Neutrophil (primary cell): Measurements from ENCODE around the gene WFIKKN1.

Experiments used
- H3K27ac ChIP-seq: fragments of 200-600 bp; sonication (generic); 2 replicates; pipeline ENCODE4 v1.5.1; 2016; ENCODE audit warnings: mild to moderate bottlenecking, moderate library complexity
- H3K27me3 ChIP-seq: fragments of 200-600 bp; sonication (generic); 2 replicates; pipeline ENCODE4 v1.6.0; 2016; ENCODE audit warnings: mild to moderate bottlenecking
- H3K36me3 ChIP-seq: fragments of 200-600 bp; sonication (generic); 2 replicates; pipeline ENCODE4 v1.5.1; 2017
- H3K4me1 ChIP-seq, 2 experiments: fragments of 200-600 bp in 1 of 2; sonication (generic) in 1 of 2; 1 replicate in 1 of 2; 2 replicates in 1 of 2; pipeline versions ENCODE4 v1.5.1 to v1.6.1; 2013 to 2016; ENCODE audit warnings: low read depth in 1 of 2, low read length in 1 of 2, mild to moderate bottlenecking in 1 of 2, moderate library complexity in 1 of 2; ENCODE audit not compliant: control insufficient read depth in 1 of 2, insufficient read depth in 1 of 2
- H3K4me3 ChIP-seq, 2 experiments: fragments of 200-600 bp in 1 of 2; sonication (generic) in 1 of 2; 1 replicate in 1 of 2; 2 replicates in 1 of 2; pipeline ENCODE4 v1.5.1; 2013 to 2016; ENCODE audit warnings: low read depth in 1 of 2, low read length in 1 of 2, mild to moderate bottlenecking in 1 of 2, moderate library complexity in 1 of 2
- H3K9me3 ChIP-seq: fragments of 200-600 bp; sonication (generic); 2 replicates; pipeline ENCODE4 v1.5.1; 2016
- TF ChIP-seq, protein P1 (sequence below): fragments of 200-600 bp; sonication (generic); IDR thresholded peaks from 2 replicates; pipeline ENCODE4 v1.5.1; 2016; ENCODE audit warnings: antibody characterized with exemption

WFIKKN1 gene

DNA sequence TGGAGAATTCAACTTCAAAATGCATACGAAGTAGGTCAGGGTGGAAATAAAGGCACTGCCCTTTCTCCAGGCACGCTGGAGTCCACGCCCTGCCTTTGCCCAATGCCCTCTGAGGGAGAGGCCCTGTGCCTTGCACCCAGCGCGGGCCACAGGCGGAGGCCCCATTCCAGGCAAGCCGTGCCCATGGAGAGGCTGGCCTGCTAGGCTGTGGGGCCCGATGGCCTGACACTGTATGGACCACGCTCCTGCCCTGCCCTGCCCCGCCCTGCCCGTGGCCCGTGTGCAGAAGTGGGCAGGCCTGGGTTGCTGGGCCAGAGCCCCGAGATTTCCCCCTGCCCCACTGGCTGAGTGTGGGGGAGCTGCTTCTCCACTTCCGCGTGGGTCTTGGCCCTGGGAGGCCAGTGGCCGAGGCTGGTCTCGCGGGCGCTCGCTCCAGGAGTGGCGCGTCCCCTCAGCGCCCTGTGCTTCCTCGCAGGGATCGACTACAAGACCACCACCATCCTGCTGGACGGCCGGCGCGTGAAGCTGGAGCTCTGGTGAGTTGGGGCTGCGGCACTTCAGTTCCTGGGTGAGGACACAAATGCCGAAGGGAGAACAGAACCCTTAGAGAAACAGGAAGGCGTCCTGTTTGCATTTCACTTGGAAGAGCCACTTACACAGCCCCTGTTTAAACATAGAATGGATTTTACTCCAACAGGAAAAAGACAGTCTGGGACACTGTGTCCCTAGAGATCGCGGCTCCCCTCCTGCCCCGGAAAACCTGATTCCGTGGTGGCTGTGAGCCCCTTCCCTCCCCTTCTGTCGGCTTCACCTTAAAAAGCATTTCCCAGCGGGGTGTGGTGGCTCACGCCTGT lies 13.8 kb upstream of the WFIKKN1 start:
- H3K36me3 ChIP-seq = peaks cover 69% of the 10 kb centered on the region
- H3K27me3 ChIP-seq = no peaks in the 10 kb centered on the region
- no peak overlapping the region for H3K27ac ChIP-seq
- no peak overlapping the region for H3K4me3 ChIP-seq
- TF ChIP-seq, protein P1, sequence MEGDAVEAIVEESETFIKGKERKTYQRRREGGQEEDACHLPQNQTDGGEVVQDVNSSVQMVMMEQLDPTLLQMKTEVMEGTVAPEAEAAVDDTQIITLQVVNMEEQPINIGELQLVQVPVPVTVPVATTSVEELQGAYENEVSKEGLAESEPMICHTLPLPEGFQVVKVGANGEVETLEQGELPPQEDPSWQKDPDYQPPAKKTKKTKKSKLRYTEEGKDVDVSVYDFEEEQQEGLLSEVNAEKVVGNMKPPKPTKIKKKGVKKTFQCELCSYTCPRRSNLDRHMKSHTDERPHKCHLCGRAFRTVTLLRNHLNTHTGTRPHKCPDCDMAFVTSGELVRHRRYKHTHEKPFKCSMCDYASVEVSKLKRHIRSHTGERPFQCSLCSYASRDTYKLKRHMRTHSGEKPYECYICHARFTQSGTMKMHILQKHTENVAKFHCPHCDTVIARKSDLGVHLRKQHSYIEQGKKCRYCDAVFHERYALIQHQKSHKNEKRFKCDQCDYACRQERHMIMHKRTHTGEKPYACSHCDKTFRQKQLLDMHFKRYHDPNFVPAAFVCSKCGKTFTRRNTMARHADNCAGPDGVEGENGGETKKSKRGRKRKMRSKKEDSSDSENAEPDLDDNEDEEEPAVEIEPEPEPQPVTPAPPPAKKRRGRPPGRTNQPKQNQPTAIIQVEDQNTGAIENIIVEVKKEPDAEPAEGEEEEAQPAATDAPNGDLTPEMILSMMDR = no peak
- H3K9me3 ChIP-seq = no peaks in the 10 kb centered on the region
- no peaks in the 10 kb centered on the region for H3K4me1 ChIP-seq

DNA sequence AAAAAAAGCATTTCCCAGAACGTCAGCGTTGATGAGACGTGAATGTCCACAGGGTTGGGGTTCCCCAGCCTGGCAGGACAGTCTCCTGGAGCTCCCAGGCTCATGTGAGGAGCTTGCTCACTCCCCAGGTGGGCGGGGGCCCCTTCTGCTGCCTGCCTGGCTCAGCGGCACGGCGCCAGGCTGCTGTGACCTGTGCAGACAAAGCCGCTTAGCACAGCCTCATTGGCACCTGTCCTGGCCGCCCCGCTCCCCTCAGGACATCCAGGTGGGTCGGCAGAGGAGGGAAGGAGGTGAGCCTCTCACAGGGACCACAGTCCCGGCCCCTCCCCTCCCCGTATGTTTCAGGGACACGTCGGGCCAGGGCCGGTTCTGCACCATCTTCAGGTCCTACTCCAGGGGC lies 12.9 kb upstream of the WFIKKN1 start:
- TF ChIP-seq, protein P1 = no peak
- Histone ChIP-seq H3K36me3 (peaks cover 69% of the 10 kb centered on the region), H3K27me3 (no peaks in the 10 kb centered on the region), H3K4me3 (no peak overlapping the region), H3K9me3 (no peaks in the 10 kb centered on the region), H3K27ac (no peak overlapping the region), H3K4me1 (no peaks in the 10 kb centered on the region)

DNA sequence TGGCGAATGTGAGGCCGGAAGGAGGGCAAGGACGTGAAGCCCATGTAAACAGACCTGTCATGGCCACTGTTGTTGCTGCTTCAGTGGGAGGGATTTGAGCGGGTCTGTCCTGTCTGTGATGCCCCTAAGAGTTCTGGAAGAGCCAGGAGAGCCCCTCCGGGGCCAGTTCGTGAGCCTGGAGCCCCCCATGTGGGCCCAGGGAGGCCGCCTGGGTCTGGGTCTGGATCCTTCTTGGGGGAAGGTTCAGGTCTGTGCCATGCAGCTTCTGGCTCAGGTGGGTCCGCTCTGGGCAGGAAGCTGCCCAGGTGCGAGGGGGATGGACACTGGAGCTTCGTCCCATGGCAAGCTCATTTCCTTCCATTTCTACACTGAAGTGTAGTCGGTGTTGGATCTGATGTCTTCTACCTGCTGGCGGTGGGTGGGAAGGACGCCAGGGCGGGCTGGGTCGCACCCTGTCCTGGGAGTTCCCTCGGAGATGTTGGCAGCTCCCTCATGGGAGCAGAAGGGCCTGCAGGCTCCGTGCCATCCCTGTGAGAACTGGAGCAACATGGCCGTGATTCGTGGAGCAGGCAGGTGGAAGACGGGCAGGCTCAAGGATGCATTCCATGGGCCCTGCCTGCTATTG lies 11.2 kb upstream of the WFIKKN1 start:
- no peaks in the 10 kb centered on the region for H3K4me1 ChIP-seq
- no peak overlapping the region for H3K27ac ChIP-seq
- TF ChIP-seq, protein P1 = no peak
- no peak overlapping the region for H3K4me3 ChIP-seq
- H3K36me3 ChIP-seq = peaks cover 66% of the 10 kb centered on the region
- no peaks in the 10 kb centered on the region for H3K27me3 ChIP-seq
- no peaks in the 10 kb centered on the region for H3K9me3 ChIP-seq

DNA sequence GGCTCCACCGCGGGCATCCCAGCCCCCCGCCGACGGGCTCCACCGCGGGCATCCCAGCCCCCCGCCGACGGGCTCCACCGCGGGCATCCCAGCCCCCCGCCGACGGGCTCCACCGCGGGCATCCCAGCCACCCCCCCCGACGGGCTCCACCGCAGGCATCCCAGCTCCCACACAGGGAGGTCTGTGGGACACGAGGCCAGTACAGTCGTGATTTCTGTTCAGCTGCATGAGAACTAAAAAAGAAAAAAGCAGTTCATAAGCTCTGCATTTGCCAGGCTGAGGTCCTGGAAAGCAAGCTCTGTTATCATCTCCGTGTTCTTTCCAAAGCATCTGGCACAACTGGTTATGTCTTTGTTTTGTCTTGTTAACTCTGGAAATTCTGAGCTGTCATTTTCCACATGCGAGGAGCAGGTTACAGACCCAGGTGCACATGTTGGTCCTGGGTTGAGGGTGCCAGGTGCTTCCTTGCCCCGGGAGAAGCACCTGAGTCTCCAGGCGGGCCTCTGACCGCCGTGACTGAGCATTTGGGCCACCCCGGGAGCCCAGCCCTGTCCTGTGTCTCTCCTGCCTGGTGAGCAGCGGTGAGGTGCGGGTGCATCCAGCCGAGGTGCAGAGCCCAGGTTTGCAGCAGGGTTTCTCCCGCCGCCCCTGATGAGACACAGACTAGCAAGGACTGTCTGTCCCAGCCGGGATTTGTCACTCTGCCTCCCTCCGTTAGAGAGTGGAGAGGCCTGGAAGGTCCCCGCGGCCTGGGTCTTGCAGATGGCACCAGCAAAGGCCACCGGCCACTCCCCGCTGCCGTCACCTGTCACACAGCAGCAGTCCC lies 9.9 kb upstream of the WFIKKN1 start:
- TF ChIP-seq, protein P1 = no peak
- peaks cover 72% of the 10 kb centered on the region for H3K36me3 ChIP-seq

DNA sequence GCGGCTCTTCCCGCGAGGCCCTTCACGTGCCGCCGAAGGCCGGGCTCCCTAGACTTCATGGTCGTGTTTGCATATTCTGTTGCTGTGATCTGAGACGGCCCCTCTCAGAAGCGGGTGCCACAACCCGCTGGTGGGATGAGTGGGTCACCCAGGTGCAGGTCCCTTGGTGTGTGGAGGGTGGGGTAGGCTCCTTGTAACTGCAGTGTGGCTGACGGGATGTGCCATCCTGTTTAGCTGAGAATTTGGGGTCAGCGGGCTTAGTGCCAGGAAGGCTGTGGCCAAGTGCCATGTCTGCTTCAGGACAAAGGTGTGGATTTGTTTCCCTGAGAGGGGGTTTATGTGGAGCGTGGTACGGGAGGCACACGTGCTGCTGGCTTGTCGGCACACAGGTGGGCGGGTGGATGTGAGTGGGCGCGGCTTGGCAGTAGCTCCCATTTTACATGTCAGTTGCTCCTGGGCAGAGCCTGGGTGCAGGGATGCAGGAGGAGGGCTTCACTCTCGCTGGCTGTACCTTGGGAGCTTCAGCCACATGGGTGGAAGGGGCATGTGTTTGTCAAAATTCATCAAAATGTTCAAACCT lies 9.2 kb upstream of the WFIKKN1 start:
- no peak overlapping the region for H3K27ac ChIP-seq
- H3K27me3 ChIP-seq = no peaks in the 10 kb centered on the region
- peaks cover 76% of the 10 kb centered on the region for H3K36me3 ChIP-seq
- no peak overlapping the region for H3K4me3 ChIP-seq
- TF ChIP-seq, protein P1 = no peak
- H3K4me1 ChIP-seq = no peaks in the 10 kb centered on the region
- H3K9me3 ChIP-seq = no peaks in the 10 kb centered on the region

More for the DNA sequence above, 9.9 kb upstream of the WFIKKN1 start:
- Histone ChIP-seq H3K4me1 (no peaks in the 10 kb centered on the region), H3K9me3 (no peaks in the 10 kb centered on the region), H3K27me3 (no peaks in the 10 kb centered on the region), H3K4me3 (no peak overlapping the region), H3K27ac (no peak overlapping the region)
